Measurements from ENCODE around the gene VSTM2L.

Gene VSTM2L

GRCh38 chr20:37976887-37977286, 74.0 kb downstream of the VSTM2L start:
- H3K27ac ChIP-seq = no peak overlapping the region
- TF ChIP-seq ZFX (IDR thresholded peaks at IDR 0.05; ENCODE audit: borderline replicate concordance) (no peak), CTCF (IDR thresholded peaks at IDR 0.05) (no peak)

- TF ChIP-seq ZFX (IDR thresholded peaks at IDR 0.05; ENCODE audit: borderline replicate concordance) = no peak
- TF ChIP-seq CTCF (IDR thresholded peaks at IDR 0.05) = no peak
- no peak overlapping the region for H3K27ac ChIP-seq
These were observed 74.4 kb downstream of the VSTM2L start for GRCh38 chr20:37977338-37977737.

GRCh38 chr20:37977786-37978185, 74.9 kb downstream of the VSTM2L start:
- H3K27ac ChIP-seq = no peak overlapping the region
- no peak for TF ChIP-seq CTCF (IDR thresholded peaks at IDR 0.05)
- no peak for TF ChIP-seq ZFX (IDR thresholded peaks at IDR 0.05; ENCODE audit: borderline replicate concordance)

GRCh38 chr20:37979021-37979985, 76.4 kb downstream of the VSTM2L start:
- H3K27ac ChIP-seq = no peak overlapping the region
- TF ChIP-seq ZFX (IDR thresholded peaks at IDR 0.05; ENCODE audit: borderline replicate concordance) (no peak), CTCF (IDR thresholded peaks at IDR 0.05) (no peak)

- H3K27ac ChIP-seq = no peak overlapping the region
- no peak for TF ChIP-seq ZFX (IDR thresholded peaks at IDR 0.05; ENCODE audit: borderline replicate concordance)
- TF ChIP-seq CTCF (IDR thresholded peaks at IDR 0.05) = no peak
These were observed 77.5 kb downstream of the VSTM2L start for GRCh38 chr20:37980383-37980782.

GRCh38 chr20:37980876-37981275, 77.9 kb downstream of the VSTM2L start:
- TF ChIP-seq CTCF (IDR thresholded peaks at IDR 0.05) = no peak
- H3K27ac ChIP-seq = no peak overlapping the region

- H3K27ac ChIP-seq = no peak overlapping the region
- TF ChIP-seq CTCF (IDR thresholded peaks at IDR 0.05) (no peak), ZFX (IDR thresholded peaks at IDR 0.05; ENCODE audit: borderline replicate concordance) (no peak)
These were observed 78.6 kb downstream of the VSTM2L start for GRCh38 chr20:37981568-37981967.

All from 22Rv1 (cell line).